HCT116 (cell line): Measurements from ENCODE around the gene ABI3. TPM values are rescaled to one million over a fixed set of nuclear protein-coding genes. Genes with fewer than 3 reads are reported as not detected.

Source experiments
- ATAC-seq: fragments of 200-7000 bp; cut with Tn5 transposase; 2 replicates; pipeline ENCODE4 v1.9.1; 2020; ENCODE audit warnings: mild to moderate bottlenecking, moderate library complexity
- BruUV-seq: library from RNA; stranded (reverse); fragments of 400-500 nt; replicated peaks from 2 replicates; lab custom pipeline; 2021; lab: Mats Ljungman, UMichigan
- CTCF ChIA-PET: fragments of 300-600 bp; sonication (Branson Sonifier 250); formaldehyde crosslinking; loops from one replicate; lab custom pipeline; 2021; ENCODE audit warnings: antibody characterized with exemption; lab: Charles Lee
- POLR2A ChIA-PET: fragments of 300-600, 350-600 bp; sonication (Branson Sonifier 250); formaldehyde crosslinking; loops from one replicate; lab custom pipeline; 2021; ENCODE audit warnings: antibody characterized with exemption; lab: Charles Lee
- RAD21 ChIA-PET, 2 experiments: fragments of 300-600 bp; sonication (Branson Sonifier 250); formaldehyde crosslinking; loops; one replicate each; lab custom pipeline; 2023; ENCODE audit warnings: low total read pairs in 2 of 2; ENCODE audit not compliant: uncharacterized antibody in 2 of 2, unreplicated experiment in 2 of 2, low non-redundant PET in 1 of 2; lab: Charles Lee
- DNase-seq: peaks from one replicate; pipeline ENCODE4 v3.0.0-alpha.2; 2010; ENCODE audit warnings: low read depth, low spot score
- H2AFZ ChIP-seq: fragments of 200-600 bp; shearing (Covaris generic), sonication (generic); 2 replicates; pipeline ENCODE4 v1.6.1; 2017; ENCODE audit warnings: low read depth, mixed run types, mixed read lengths, antibody characterized with exemption, low read length; ENCODE audit not compliant: poor library complexity, severe bottlenecking
- H3K27ac ChIP-seq: 2 replicates; pipeline ENCODE4 v1.5.1; 2012; ENCODE audit warnings: low read depth, low read length
- H3K27me3 ChIP-seq: fragments of 200-600 bp; sonication (generic); 2 replicates; pipeline ENCODE4 v1.6.1; 2016; ENCODE audit warnings: mixed run types, low read length, mixed read lengths; ENCODE audit not compliant: insufficient read depth
- H3K36me3 ChIP-seq, 2 experiments: fragments of 200-500 bp in 1 of 2; fragments of 200-600 bp in 1 of 2; sonication (Bioruptor generic) in 1 of 2; sonication (generic) in 1 of 2; 2 replicates each; pipeline versions ENCODE4 v1.5.1 to v1.6.1; 2014 to 2016; ENCODE audit warnings: low read length in 2 of 2, inconsistent platforms in 1 of 2, mixed read lengths in 1 of 2, mixed run types in 1 of 2; ENCODE audit not compliant: insufficient read depth in 2 of 2, control insufficient read depth in 1 of 2
- H3K4me1 ChIP-seq, 2 experiments: fragments of 200-600 bp in 1 of 2; sonication (generic) in 1 of 2; 2 replicates each; pipeline versions ENCODE4 v1.5.1 to v1.6.1; 2012 to 2017; ENCODE audit warnings: low read length in 2 of 2, inconsistent platforms in 1 of 2, mild to moderate bottlenecking in 1 of 2, mixed read lengths in 1 of 2, mixed run types in 1 of 2, moderate library complexity in 1 of 2; ENCODE audit not compliant: insufficient read depth in 2 of 2, control insufficient read depth in 1 of 2
- H3K4me2 ChIP-seq: fragments of 200-600 bp; sonication (generic); 2 replicates; pipeline ENCODE4 v1.6.1; 2017; ENCODE audit warnings: mixed run types, low read length, mixed read lengths
- H3K4me3 ChIP-seq, 2 experiments: fragments of 200-600 bp in 1 of 2; sonication (generic) in 1 of 2; replicated peaks in 1 of 2; 2 replicates each; pipeline ENCODE4 v1.5.1; 2011 to 2016; ENCODE audit warnings: low read length in 2 of 2, control low read depth in 1 of 2, low read depth in 1 of 2, mild to moderate bottlenecking in 1 of 2, mixed read lengths in 1 of 2, mixed run types in 1 of 2
- H3K79me2 ChIP-seq: fragments of 200-600 bp; sonication (generic); 2 replicates; pipeline ENCODE4 v1.6.1; 2017; ENCODE audit warnings: mild to moderate bottlenecking, mixed run types, low read length, moderate library complexity, mixed read lengths; ENCODE audit not compliant: insufficient read depth
- H3K9ac ChIP-seq: fragments of 200-600 bp; sonication (generic); 2 replicates; pipeline ENCODE4 v1.6.1; 2016; ENCODE audit warnings: low read length, mixed read lengths
- H3K9me2 ChIP-seq: fragments of 200-600 bp; sonication (generic), shearing (Covaris generic); 2 replicates; pipeline ENCODE4 v1.6.1; 2017; ENCODE audit warnings: mixed run types, mild to moderate bottlenecking, moderate library complexity; ENCODE audit not compliant: insufficient read depth
- H3K9me3 ChIP-seq, 2 experiments: fragments of 200-500 bp in 1 of 2; fragments of 200-600 bp in 1 of 2; sonication (Bioruptor generic) in 1 of 2; sonication (generic) in 1 of 2; 2 replicates each; pipeline ENCODE4 v1.6.1; 2014 to 2017; ENCODE audit warnings: low read length in 2 of 2, mixed read lengths in 2 of 2, inconsistent platforms in 1 of 2, low read depth in 1 of 2, mild to moderate bottlenecking in 1 of 2, mixed run types in 1 of 2, moderate library complexity in 1 of 2; ENCODE audit not compliant: control insufficient read depth in 1 of 2, insufficient read depth in 1 of 2
- H4K20me1 ChIP-seq: fragments of 200-600 bp; sonication (generic), shearing (Covaris generic); 2 replicates; pipeline ENCODE4 v1.6.1; 2017; ENCODE audit warnings: mixed run types, mild to moderate bottlenecking, moderate library complexity; ENCODE audit not compliant: insufficient read depth
- ATF3 ChIP-seq: IDR thresholded peaks from 2 replicates; pipeline ENCODE4 v1.6.1; 2012
- CBX3 ChIP-seq: IDR thresholded peaks from 2 replicates; pipeline ENCODE4 v1.6.1; 2012; ENCODE audit warnings: low read depth
- CTCF ChIP-seq, 3 experiments: fragments of 200-600 bp in 1 of 3; sonication (generic) in 1 of 3; IDR thresholded peaks in 2 of 3; conservative IDR thresholded peaks in 1 of 3; 2 replicates each; pipeline ENCODE4 v1.5.1; 2012 to 2017; ENCODE audit warnings: low read depth in 2 of 3, low read length in 2 of 3, antibody characterized with exemption in 1 of 3, borderline replicate concordance in 1 of 3, control low read depth in 1 of 3, mild to moderate bottlenecking in 1 of 3, mixed read lengths in 1 of 3, mixed run types in 1 of 3, moderate library complexity in 1 of 3; ENCODE audit not compliant: insufficient read depth in 1 of 3
- EZH2phosphoT487 ChIP-seq: fragments of 200-600 bp; IDR thresholded peaks from 2 replicates; pipeline ENCODE4 v1.6.1; 2018; ENCODE audit warnings: antibody characterized with exemption, borderline replicate concordance
- RAD21 ChIP-seq: IDR thresholded peaks from 2 replicates; pipeline ENCODE4 v1.6.1; 2012; ENCODE audit warnings: low read depth, mild to moderate bottlenecking
- ZBTB33 ChIP-seq: IDR thresholded peaks from 2 replicates; pipeline ENCODE4 v1.6.1; 2011; ENCODE audit warnings: mild to moderate bottlenecking, low read length, moderate library complexity; ENCODE audit not compliant: insufficient replicate concordance; ENCODE audit errors: extremely low read depth
- intact Hi-C: fragments of 100-400 bp; cut with micrococcal nuclease; formaldehyde crosslinking; loops from 2 replicates; pipeline ENCODE4 v1.10.0; 2022
- total RNA-seq: library from RNA; stranded (reverse); gene quantifications from one replicate; pipeline ENCODE4 v1.2.1, GENCODE V29; 2021; ENCODE audit not compliant: unreplicated experiment

Gene ABI3
- total RNA-seq, 1 experiment from 2014 or later, result 0.12 TPM

- DNase-seq (no peak), ATAC-seq (peak; percentile 51)
- H4K20me1 ChIP-seq, result no peaks in the 10 kb centered on the region
- H3K4me2 ChIP-seq, result no peak overlapping the region
- no TSS peak for BruUV-seq
- POLR2A ChIA-PET, result no interaction called here
- peaks cover 17 to 26% of the 10 kb centered on the region in 2 experiments for H3K4me1 ChIP-seq
- no peak overlapping the region for H3K4me3 ChIP-seq
- no peak overlapping the region for H3K27ac ChIP-seq
- H3K9ac ChIP-seq, result no peak overlapping the region
- RAD21 ChIA-PET, result no interaction called here
- H3K36me3 ChIP-seq, result no peaks in the 10 kb centered on the region
- no peaks in the 10 kb centered on the region for H3K9me2 ChIP-seq
- no peaks in the 10 kb centered on the region for H3K27me3 ChIP-seq
- intact Hi-C loops, result no loop called here
- CTCF ChIA-PET, result no interaction called here
- no peaks in the 10 kb centered on the region for H3K9me3 ChIP-seq
- H2AFZ ChIP-seq, result no peak overlapping the region
- H3K79me2 ChIP-seq, result no peaks in the 10 kb centered on the region
- TF ChIP-seq CTCF (IDR thresholded peaks at IDR 0.05 in 2 of 3, conservative IDR thresholded peaks at IDR 0.05 in 1 of 3; ENCODE audit: borderline replicate concordance in 1 of 3, insufficient read depth in 1 of 3, low read depth in 2 of 3, low read length in 2 of 3), result peak in 2 of 3 experiments; percentile 15 to 19; a peak in 1 of 6 replicates
- TF ChIP-seq RAD21, result no peak
- TF ChIP-seq, all 23 proteins: peak for 1
These were observed 41.7 kb downstream of the ABI3 start for GRCh38 chr17:49252148-49252695.

GRCh38 chr17:49254066-49254465 is 43.6 kb downstream of the ABI3 start:
- no peaks in the 10 kb centered on the region for H3K9me2 ChIP-seq
- no peaks in the 10 kb centered on the region for H3K79me2 ChIP-seq
- ChIA-PET POLR2A (no interaction called here), CTCF (interaction anchor here (0.8 to 1.3 kb wide), 3 partner anchors 20 to 32 kb away, joined by 3 to 5 read pairs (median 5); no protein-coding TSS in a partner anchor), RAD21 (interaction anchor here in 1 of 2 experiments (0.6 kb wide), 1 partner anchor 153 kb away, joined by 3 read pairs; no protein-coding TSS in a partner anchor)
- no peak overlapping the region for H3K4me3 ChIP-seq
- no peaks in the 10 kb centered on the region for H3K27me3 ChIP-seq
- H3K4me1 ChIP-seq, result peaks cover 14 to 16% of the 10 kb centered on the region in 2 experiments
- DNase-seq (no peak), ATAC-seq (peak; percentile 48)
- H2AFZ ChIP-seq, result no peak overlapping the region
- H3K9ac ChIP-seq, result no peak overlapping the region
- H3K27ac ChIP-seq, result no peak overlapping the region
- BruUV-seq, result no TSS peak
- H4K20me1 ChIP-seq, result no peaks in the 10 kb centered on the region
- H3K4me2 ChIP-seq, result no peak overlapping the region
- no peaks in the 10 kb centered on the region for H3K36me3 ChIP-seq
- no peaks in the 10 kb centered on the region for H3K9me3 ChIP-seq
- TF ChIP-seq RAD21 (peak; percentile 56), CTCF (IDR thresholded peaks at IDR 0.05 in 2 of 3, conservative IDR thresholded peaks at IDR 0.05 in 1 of 3; ENCODE audit: borderline replicate concordance in 1 of 3, insufficient read depth in 1 of 3, low read depth in 2 of 3, low read length in 2 of 3) (peak in 2 of 3 experiments; percentile 15 to 32; a peak in 1 of 6 replicates), EZH2phosphoT487 (no peak), ATF3 (no peak), ZBTB33 (no peak), CBX3 (no peak)
- intact Hi-C loops, result no loop called here
